GM04503 (cell line): ENCODE measurements around the gene MGST3.
"Not testable (repeated sequence)": the region's sequence is repeated elsewhere in the genome, so short reads cannot be mapped to it uniquely, and the experiment has no call there.

Source experiments
- DNase-seq: peaks from one replicate; pipeline ENCODE4 v3.0.0-alpha.2; 2012; ENCODE audit warnings: low read depth

The MGST3 gene

DNA sequence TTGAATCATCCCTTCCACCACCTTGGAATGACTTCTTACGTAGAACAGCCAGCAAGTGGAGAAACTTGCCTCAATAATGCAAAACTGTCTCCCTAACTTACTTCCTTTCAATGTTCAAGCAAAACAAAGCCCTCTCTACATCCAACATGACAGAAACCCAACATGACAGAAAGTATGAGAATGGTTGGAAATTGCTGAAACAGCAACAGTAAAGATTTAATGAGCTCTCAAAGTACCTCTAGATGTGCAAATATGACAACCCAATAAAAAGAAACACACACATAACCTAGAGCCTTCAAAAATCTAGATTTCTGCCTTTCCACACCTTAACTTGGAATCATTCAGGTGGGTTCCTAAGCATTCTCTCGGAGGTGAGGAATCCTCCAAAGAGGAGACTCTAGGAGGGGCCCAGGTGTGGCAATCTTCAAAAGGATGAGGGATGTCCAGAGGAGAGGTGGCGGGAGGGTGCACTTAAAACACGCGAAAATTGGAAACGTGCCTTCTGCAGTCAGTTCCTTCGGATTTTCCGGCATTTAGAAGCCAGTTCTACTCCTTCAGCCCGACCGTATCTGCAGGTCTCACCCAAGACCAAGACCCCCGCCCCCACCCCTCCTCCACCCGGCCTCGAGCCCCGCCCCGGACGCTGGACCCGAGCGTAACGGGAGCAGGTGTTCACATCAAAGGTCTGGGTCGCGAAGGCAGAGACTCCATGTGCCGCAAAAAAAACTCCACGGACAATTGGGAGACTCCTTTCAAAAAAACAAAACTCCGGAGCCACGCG lies 996 bp upstream of the MGST3 start:
- no peak for DNase-seq

DNA sequence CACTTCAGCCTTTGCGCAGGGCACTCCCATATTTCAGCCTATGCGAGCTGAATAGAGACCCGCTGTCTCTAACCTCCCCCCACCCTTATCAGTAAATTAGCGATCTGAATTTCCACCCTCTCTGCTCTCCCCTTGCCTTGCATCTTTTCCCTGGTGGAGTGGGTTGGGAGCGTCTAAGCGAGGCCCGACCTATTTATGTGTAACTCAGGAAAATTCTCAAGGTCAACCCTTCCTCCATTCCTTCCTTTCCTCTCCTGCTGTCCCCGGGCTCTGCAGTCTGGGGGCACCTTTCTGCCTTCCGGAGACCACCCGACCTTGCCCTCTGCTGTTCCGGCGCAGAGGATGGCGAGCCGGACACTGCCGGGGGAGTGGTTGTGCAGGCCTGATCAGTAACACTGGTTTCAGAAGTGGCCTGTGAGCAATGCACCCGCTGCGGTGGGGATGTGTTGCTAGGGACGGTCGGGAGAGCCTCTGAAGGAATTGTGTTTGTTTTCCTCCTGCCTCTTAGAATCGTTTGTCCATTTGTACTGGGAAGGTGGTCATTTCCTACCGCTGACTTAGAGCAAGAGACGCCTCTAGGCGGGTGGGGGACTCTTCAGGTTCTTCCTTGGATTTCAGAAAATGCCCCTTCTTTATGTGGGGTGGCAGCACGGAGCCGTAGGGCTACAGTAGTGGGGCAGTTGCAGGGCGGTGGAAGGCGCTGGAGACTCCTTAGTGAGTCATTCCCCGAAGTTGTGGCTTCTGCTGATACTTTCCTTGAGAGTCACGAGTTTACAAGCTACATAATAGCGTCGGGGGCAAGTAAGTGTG lies 513 bp downstream of the MGST3 start:
- peak; percentile 64 for DNase-seq

DNA sequence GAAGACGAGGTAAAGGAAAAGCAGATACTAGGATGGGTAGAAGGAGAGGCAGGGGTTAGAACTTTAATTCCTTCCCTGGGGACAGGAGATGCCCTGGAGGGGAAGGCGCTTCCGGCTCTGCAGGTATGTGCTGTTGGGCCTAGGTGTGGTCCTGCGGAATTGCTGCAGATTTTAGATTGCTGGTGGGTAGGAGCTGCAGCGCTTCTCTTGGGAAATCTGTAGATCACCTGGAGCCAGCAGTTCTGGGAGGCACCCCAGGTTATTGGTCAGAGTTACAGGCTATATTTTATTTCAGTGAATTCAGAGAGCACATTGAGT lies 1.1 kb downstream of the MGST3 start:
- no peak for DNase-seq

DNA sequence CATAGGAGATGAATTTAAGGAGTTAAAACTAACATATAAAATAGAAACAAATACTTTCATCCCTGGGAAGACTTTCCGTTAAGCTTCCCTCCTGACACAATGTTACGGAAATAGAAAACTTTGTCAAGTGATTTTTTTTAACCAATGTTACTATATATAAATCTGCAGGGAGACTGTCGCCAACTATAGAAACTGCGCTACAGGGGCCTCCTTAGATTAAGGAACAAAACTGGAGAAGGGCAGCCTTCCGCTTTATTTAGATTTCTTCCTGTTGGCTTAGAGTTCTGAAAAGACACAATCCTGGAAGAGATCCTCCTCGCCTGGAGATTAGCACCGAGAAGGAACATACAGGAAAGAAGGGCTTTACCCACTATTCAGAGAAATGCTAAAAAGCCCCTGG lies 1.5 kb downstream of the MGST3 start:
- DNase-seq: no peak

DNA sequence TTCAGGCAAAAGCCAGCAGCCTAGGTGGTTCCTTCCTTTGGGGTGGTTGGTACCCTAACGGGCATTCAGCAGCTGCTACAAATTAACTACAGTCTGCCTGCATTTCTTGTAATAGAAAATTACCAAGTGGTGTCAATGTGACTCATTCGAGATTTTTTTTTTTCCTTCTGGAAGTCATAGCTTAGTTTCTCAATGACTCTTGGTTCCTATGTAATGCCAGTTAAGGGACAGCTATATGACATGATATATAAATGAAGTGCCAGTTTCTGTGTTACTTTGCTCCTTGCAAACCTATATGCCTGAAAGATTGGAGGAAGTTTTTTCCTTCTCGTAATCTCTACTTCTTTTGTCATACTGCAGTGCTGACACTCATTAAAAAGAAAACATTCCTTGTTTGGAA lies 2.6 kb downstream of the MGST3 start:
- DNase-seq: peak; percentile 37

DNA sequence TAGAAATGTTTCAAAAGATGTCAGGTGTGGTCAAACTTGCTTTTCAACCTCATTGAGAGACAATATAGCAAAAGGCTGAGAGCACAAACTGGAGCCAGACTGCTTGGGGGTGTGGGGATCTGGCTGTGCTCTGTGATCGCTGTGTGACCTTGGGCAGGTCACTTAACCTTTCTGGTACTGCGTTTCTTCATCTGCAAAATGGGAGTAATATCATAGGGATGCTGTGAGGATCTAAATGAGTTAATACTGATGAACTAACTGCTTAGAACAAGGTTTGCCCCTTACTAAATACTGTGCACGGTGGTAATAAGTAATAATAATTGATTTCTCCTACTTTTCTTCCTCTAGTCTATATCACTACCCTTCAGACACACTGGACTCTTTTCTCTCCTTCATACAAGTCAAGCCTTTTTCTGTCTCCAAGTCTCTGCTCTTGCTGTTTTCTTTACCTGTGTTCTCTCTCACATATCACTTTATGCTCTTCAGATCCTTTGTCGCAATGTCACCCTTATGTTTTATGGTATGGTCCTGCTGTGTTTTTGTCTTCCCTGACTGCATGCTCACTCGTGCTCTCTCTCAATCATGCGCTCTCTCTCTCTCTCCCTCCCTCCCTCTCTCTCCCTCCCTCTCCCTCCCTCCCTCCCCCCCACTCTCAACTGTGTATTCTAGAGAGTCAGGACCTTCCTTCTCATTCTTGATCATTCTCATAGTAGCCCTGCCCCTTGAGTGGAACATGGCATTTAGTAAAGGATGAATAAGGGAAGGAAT lies 3.3 kb downstream of the MGST3 start:
- DNase-seq: no peak

DNA sequence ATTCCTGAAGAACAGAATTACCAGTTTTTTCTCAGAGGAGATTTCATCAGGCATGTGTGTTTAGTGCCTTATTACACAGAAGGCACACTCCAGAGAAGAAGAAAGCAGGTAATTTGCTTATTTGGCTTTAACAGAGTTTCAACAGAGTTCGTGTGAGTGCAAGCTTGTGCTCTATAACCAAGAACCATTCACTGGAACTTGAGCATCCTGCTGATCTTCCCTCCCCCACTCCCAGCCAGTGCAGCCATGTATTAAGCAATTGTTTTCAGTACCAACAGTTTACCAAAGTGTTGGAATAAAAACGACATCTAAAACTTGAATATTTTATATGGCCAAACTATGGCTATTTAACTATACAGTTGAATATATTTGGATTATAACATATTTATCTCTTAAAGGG lies 4.3 kb downstream of the MGST3 start:
- no peak for DNase-seq

DNA sequence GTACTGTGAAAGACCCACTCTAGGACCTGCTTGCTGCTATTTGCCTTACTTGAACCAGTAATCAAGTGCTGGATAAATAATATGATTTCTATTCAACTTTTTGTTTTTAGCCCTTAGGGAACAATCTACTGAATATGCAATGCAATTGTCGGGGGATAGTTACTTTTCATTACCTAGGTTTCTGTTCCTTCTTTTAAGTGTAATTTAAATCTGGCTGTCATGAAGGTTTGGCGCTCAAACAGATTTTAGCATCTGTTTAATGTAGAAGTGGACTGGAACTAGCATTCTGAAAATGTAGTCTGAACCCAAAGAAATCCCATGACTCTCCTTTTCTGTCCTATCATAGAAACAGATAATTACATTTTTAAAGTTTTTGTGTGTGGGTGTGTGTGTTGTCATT lies 4.8 kb downstream of the MGST3 start:
- DNase-seq: no peak

DNA sequence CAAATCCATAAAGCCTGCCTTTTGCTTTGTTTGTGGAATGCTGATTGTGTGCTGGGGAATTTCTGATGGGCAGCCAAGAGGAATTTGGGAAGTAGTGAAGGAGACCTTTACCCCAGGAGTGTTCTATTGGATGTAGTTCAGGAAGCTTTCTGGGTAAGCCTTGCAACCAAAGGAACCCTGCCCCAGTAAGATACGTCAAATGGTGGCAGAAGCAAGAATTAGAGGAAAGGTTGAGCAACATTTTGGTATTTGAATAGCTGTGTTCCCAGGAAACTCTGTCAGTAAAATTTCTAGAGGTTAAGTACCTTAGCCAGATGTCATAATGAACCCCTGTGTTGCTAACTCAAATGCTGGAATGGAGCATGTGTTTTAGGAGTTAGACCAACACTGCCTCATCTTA lies 6.4 kb downstream of the MGST3 start:
- peak; percentile 75 for DNase-seq

DNA sequence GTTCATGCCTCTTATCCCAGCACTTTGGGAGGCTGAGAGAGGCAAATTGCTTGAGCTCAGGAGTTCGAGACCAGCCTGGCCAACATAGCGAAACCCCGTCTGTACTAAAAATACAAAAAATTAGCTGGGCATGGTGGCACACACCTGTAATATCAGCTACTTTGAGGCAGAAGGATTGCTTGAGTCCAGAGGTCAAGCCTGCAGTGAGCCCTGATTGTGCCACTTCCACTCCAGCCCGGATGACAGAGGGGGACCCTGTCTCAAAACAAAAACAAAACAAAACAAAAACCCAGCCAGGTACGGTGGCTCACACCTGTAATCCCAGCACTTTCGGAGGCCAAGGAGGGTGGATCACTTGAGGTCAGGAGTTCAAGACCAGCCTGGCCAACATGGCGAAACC lies 7.2 kb downstream of the MGST3 start:
- not testable (repeated sequence) for DNase-seq

DNA sequence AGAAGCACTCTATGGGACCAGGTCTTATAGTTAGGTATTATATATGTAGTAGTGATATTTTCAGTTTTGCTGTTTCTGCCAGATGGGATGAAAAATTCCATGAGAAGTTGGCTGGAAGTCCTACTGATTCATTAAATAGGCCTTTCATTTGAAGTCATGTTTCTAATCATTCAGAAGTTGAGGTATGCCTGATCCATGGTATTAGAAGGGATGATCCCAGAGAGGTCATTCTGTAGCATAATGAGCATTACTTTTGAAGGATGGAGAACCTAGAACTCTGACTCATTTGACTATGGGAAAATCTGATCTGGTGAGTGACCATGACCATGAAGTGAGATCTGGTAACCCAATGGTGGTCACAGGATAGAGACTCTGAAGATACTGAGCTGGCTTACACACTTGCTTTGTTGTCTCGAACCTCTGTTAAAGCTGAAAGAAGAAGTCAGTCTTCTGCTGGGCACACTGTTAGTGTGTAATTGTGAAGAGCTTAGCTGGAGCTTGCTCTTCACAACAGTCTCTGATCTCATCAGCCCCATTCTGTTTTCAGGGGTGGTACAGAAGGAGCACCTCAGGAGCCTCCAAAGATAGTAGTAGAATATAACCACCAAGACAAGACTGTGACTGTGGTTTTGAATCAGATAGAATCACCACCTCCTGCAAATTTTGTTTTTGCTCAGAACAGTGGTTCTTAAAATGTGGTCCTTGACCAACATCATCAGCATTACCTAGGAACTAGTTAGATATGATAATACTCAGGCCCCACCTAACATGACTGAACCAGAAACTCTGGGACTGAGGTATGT lies 9.0 kb downstream of the MGST3 start:
- DNase-seq: peak; percentile 27

DNA sequence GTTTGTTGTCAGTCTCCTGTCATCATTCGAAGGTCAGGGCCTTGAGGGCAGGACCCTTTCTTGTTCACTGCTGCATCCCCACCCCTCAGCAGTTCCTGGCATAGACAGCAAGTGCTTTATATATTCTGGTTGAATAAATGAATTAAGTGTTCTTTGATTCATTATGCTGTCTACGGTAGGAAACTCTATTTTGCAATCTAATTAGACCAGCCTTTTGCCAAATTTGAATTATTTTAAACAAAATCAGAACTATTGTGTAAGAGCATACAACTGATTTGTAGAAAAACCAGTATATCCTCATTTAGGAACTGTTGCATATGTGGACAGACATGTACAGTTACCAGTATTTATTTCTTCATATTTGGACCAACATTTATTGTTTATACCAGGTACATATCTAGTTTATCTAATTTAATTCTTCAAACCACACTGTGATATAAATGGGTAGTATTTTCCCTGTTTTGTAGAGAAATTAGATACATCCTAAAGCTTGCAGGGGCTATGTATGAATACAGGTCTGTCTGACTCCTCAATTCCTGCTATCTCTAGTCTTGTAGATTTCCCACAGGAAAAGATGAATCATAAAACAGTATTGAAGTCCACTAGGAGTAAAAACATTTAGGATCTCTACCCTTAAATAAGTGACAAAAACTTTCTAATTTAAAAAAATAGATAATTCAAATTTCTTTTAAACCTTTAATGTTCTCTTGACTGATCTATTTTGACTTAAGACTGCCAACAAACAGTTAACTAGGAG lies 10.4 kb downstream of the MGST3 start:
- no peak for DNase-seq

DNA sequence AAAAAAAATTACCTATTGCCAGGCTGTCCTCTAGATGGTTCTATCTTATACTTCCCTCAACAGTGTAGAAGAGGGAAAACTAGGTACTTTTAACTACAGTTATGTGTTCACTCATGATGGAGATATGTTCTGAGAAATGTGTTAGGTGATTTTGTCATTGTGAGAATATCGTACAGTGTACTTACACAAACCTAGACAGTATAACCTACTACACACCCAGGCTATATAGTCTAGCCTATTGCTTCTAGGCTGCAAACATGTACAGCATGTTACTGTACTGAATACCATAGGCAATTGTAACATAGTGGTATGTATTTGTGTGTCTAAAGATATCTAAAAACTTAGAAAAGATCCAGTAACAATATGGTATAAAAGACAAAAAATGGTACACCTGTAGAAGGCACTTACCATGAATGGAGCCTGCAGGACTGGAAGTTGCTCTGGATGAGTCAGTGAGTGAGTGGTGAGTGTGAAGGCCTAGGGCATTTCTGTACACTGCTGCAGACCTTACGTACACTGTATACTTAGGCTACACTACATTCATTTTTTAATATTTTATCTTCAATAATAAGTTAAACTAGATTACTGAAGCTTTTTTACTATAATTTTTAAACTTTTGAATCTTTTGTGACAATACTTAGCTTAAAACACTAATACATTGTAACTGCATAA lies 13.2 kb downstream of the MGST3 start:
- DNase-seq: no peak

DNA sequence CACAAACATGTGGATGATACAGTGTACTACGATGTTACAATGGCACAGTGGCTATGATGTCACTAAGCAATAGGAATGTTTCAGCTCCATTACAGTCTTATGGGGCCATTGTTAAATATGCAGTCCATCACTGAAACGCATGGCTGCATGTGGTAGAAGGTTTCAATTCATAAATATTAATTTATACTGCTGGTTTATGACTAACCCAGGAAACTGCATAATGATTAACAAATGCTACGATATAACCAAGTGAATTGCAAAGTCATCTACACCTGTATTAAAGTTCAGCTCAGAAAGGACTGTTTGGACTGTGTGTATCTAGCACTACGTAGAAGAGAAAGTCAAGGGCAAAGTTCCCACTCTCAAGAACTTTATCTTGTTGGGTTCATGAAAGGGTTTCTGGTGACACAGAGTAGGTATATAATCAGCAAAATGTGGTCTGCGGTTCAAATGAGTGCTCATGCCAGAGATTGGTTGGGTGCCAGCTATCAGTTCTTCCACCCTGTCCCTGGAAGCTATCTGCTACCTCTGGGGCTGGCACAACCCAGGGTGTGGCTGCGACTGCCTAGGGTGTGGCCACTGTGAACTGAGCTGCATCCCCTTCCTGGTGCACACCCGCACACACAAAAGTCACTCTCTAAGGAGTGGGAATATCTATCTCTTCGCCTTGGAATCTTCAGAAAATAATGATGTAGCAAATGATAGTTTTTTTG lies 14.8 kb downstream of the MGST3 start:
- DNase-seq: no peak

DNA sequence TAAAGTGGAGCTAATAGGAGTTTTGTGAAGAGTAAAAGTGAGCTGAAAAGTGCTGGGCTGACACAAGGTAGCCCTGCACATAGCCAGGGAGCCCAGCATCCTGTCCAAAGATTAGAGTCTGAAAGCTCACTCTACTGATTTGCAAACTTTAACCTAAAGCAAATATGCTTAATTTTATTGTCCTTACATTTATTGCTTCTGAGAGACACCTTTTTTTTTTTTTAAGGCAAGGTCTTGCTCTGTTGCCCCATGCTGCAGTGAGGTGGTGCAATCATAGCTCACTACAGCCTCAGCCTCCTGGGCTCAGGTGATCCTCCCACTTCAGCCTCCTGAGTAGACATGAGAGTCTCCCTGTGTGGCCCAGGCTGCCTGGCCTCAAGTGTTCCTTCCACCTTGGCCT lies 16.5 kb downstream of the MGST3 start:
- DNase-seq: no peak

DNA sequence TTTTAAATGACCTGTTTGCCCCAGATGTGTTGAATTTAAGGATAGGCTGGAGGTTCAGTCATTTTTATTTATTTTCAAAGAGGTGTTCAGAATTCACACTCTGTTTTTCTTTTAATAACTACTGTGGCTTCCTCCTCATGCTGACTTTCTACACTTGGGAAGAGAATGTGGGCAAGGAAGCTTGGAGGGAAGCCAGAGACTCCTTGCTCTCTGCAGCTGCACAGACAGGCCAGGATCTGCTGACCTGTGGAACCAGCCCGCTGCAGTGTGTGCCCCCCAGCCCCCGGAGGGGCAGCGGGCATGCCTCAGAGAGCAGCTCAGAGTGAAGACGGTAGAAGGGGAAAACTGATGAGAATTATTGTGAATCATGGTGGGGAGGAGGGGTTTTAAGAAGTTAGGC lies 16.9 kb downstream of the MGST3 start:
- DNase-seq: no peak

DNA sequence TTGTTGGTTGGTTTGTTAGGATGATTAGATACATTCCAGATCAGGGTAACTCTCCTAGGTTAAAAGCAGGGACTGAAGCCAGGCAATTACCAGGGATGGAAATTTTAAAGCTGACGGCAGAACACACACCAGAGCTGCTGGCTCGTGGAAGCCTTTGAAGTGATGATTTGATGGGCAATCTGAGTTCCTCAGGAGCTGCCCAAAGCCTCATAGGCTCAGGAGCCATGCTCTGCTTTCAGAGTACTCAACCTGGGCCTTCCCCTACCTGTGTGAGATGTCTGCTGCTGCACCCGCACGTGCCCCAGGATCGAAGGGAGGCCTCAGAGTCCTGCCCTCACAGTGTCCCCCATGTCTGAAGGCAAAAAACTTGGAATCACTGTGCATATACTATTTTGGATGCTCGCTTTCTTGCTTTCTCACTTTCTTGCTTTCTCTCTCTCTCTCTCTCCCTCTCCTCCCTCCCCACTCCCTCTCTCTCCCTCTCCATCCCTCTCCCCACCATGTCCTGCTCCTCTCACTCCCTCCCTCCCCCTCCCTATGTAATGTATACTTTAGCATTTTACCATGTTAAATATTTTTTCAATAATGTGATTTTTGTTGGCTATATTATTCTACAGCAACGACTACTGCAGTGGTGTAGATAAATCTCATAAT lies 18.0 kb downstream of the MGST3 start:
- no peak for DNase-seq

DNA sequence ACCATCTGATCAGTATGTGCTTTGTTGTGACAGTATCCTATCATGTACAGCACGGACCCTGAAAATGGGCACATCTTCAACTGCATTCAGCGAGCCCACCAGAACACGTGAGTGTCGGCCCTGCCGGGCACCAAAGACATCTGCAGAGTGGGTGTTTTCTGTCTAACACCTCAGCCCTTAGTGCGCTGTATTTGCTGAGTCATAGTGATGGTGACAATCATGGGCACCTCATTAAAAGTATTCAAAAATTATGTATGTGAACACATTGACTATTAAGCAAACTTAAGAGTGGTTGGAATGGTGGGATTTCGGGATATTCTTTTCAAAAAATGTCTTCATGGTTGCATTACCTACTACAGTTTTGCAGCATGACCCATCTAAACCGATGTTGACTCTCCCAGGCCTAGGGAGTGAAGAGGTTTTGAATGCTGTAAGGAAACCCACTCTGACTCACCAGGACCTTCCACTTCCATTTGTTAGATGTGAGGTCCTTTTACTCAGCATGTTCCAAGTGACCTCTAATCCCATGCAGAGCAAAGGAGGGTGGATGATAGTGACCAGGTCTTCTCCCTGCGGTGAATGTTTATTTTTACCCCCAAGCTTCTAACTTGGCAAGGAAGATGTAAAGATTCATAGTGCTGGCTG lies 20.1 kb downstream of the MGST3 start:
- DNase-seq: no peak
